Upper lobe of left lung (tissue), 6 donors: ENCODE measurements around the gene LARP6. TPM values are rescaled to one million over a fixed set of nuclear protein-coding genes. Genes with fewer than 3 reads are reported as not detected.
"Not testable (repeated sequence)": the region's sequence is repeated elsewhere in the genome, so short reads cannot be mapped to it uniquely, and the experiment has no call there.

Experiments used
- ATAC-seq, 2 donors: fragments of 200-7000 bp; cut with Tn5 transposase; one replicate each; pipeline ENCODE4 v1.9.1; 2022; ENCODE audit warnings: mild to moderate bottlenecking in 2 of 2, moderate library complexity in 2 of 2; ENCODE audit not compliant: low FRiP score in 2 of 2
- DNase-seq, 2 donors: peaks; one replicate each; pipeline ENCODE4 v3.0.0-alpha.2; 2019 to 2020
- H3K27ac ChIP-seq, 4 donors: fragments of 200-600 bp; sonication (generic); one replicate each; pipeline ENCODE4 v1.5.1; 2016 to 2019
- H3K27me3 ChIP-seq, 4 donors: fragments of 200-600 bp; sonication (generic); one replicate each; pipeline ENCODE4 v1.5.1; 2017 to 2019
- H3K36me3 ChIP-seq, 4 donors: fragments of 200-600 bp; sonication (generic); one replicate each; pipeline ENCODE4 v1.5.1; 2016 to 2019
- H3K4me1 ChIP-seq, 4 donors: fragments of 200-600 bp; sonication (generic); one replicate each; pipeline ENCODE4 v1.5.1; 2018 to 2019
- H3K4me3 ChIP-seq, 4 donors: fragments of 200-600 bp; sonication (generic); one replicate each; pipeline ENCODE4 v1.5.1; 2017 to 2019; ENCODE audit warnings: mild to moderate bottlenecking in 2 of 4, moderate library complexity in 1 of 4
- H3K9me3 ChIP-seq, 4 donors: fragments of 200-600 bp; sonication (generic); one replicate each; pipeline ENCODE4 v1.5.1; 2018 to 2019
- CTCF ChIP-seq, 6 experiments: fragments of 450-650 bp in 4 of 6; fragments of 200-600 bp in 2 of 6; sonication (generic) in 2 of 6; IDR thresholded peaks; one replicate each; pipeline ENCODE4 v1.5.1; 2016 to 2019; ENCODE audit warnings: antibody characterized with exemption in 6 of 6
- EP300 ChIP-seq, 4 donors: sonication (generic); formaldehyde crosslinking; IDR thresholded peaks; one replicate each; pipeline ENCODE4 v1.5.1; 2017; ENCODE audit warnings: antibody characterized with exemption in 4 of 4, control low read depth in 2 of 4
- POLR2A ChIP-seq, 4 donors: fragments of 450-650 bp; IDR thresholded peaks; one replicate each; pipeline ENCODE4 v1.5.1; 2016 to 2017; ENCODE audit warnings: antibody characterized with exemption in 4 of 4, mild to moderate bottlenecking in 2 of 4
- POLR2AphosphoS5 ChIP-seq, 2 donors: sonication (generic); formaldehyde crosslinking; IDR thresholded peaks; one replicate each; pipeline ENCODE4 v1.5.1; 2017; ENCODE audit warnings: antibody characterized with exemption in 2 of 2
- WGBS, 2 donors: methylation state at CpG; one replicate each; pipeline ENCODE4 v1.1.5; 2017 to 2018; 5-methylcytosine and 5-hydroxymethylcytosine counted together
- total RNA-seq, 6 donors: library from RNA; depleted of rRNA in 4 of 6; stranded (reverse); fragments of >200 nt in 4 of 6; gene quantifications; one replicate each; pipeline versions ENCODE4 v1.1.0 to v1.2.1, GENCODE V29; 2016 to 2021
- donor health status: DM: no; HTN: no; CAD: no; lungs with moderate emphysema.
- donor health status: DM: no; HTN: yes; CAD: no; lungs with severe emphysema.

Gene LARP6
- total RNA-seq, 6 donors from 2014 or later = 1.0 to 12.0 (median 5.2) TPM

DNA sequence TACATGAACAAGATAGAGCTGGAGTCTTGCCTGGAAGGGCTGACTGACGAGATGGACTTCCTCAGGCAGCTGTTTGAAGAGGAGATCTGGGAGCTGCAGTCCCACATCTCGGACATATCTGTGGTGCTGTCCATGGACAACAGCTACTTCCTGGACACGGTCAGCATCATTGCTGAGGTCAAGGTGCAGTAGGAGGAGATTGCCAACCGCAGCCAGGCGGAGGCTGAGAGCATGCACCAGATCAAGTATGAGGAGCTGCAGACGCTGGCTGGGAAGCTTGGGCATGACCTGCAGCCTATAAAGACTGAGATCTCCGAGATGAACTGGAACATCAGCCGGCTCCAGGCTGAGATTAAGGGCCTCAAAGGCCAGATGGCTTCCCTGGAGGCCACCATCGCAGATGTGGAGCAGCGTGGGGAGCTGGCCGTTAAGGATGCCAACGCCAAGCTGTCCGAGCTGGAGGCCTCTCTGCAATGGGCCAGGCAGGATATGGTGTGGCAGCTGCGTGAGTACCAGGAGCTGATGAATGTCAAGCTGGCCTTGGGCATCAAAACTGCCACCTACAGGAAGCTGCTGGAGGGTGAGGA is 5.5 kb upstream of the LARP6 start:
- H3K27ac ChIP-seq = no peak overlapping the region
- H3K36me3 ChIP-seq = no peaks in the 10 kb centered on the region
- no peaks in the 10 kb centered on the region for H3K9me3 ChIP-seq
- H3K4me3 ChIP-seq = no peak overlapping the region
- H3K4me1 ChIP-seq = peaks cover 3 to 22% (median 6%) of the 10 kb centered on the region in 4 donors
- DNase-seq = no peak
- WGBS, 2 donors = 87 to 94% methylated on average over 14 of the region's 14 CpGs
- TF ChIP-seq POLR2A (IDR thresholded peaks at IDR 0.05) (no peak), CTCF (IDR thresholded peaks at IDR 0.05) (no peak), POLR2AphosphoS5 (IDR thresholded peaks at IDR 0.05) (no peak), EP300 (IDR thresholded peaks at IDR 0.05) (no peak)
- H3K27me3 ChIP-seq = peaks cover 0 to 2% (median under 1%) of the 10 kb centered on the region in 4 donors
- no peak for ATAC-seq

- DNase-seq = peak in 1 of 2 donors; percentile 49
- not testable (repeated sequence) for H3K9me3 ChIP-seq, H3K36me3 ChIP-seq, H3K4me3 ChIP-seq, ATAC-seq, H3K27me3 ChIP-seq
- Histone ChIP-seq H3K27ac (peak overlapping the region in 2 of 4 donors; percentile 16 to 63), H3K4me1 (peaks cover 3 to 26% (median 7%) of the 10 kb centered on the region in 4 donors)
- 90 to 94% methylated on average over 9 of the region's 9 CpGs for WGBS, 2 donors
- TF ChIP-seq POLR2AphosphoS5 (IDR thresholded peaks at IDR 0.05) = peak in 1 of 2 donors; percentile 30
- TF ChIP-seq EP300 (IDR thresholded peaks at IDR 0.05) = peak in 1 of 4 donors; percentile 52
Measured at GRCh38 chr15:70858614-70859321, 4.8 kb upstream of the LARP6 start.

- no peak for TF ChIP-seq CTCF (IDR thresholded peaks at IDR 0.05)
- no peak for TF ChIP-seq EP300 (IDR thresholded peaks at IDR 0.05)
- TF ChIP-seq POLR2AphosphoS5 (IDR thresholded peaks at IDR 0.05) = no peak
- no peak for TF ChIP-seq POLR2A (IDR thresholded peaks at IDR 0.05)
- H3K36me3 ChIP-seq = no peaks in the 10 kb centered on the region
- H3K9me3 ChIP-seq = no peaks in the 10 kb centered on the region
- H3K27me3 ChIP-seq = peaks cover 0 to 13% (median 9%) of the 10 kb centered on the region in 4 donors
- ATAC-seq (no peak), DNase-seq (no peak)
- peaks cover 4 to 31% (median 15%) of the 10 kb centered on the region in 4 donors for H3K4me1 ChIP-seq
- WGBS, 2 donors = 79 to 84% methylated on average over 3 of the region's 3 CpGs
- no peak overlapping the region for H3K4me3 ChIP-seq
- H3K27ac ChIP-seq = peak overlapping the region; percentile 48 to 73 (median 64)
Measured at GRCh38 chr15:70857562-70858285, 3.8 kb upstream of the LARP6 start.

DNA sequence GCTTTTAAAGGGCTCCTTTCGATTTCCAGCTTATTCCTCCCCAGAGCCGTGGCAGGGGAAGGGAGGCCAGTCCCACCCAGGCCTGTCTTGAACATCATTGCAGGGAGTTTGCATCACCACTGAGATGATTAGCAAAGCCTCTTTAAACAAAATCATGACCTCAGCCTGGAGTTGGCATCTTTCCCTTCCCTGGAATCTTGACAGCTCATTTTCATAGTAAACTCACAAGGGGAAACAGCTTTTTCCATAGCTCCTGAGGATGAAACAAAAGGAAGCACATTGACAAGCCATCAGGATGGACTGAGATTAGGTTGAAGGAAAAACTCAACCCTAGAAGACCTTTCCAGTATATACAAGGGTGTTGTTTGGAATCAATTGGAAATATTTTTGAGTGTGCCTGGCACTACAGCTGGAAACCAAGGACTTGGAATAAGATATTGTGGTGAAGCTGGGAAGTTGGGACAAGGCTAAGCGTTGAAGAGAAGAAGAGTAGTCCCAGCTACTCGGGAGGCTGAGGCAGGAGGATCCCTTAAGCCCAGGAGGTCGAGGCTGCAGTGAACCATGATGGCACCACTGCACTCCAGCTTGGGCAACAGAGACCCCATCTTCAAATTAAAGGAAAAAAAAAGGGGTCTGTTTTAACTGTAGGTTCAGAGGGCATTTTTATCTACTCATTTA is 3.1 kb upstream of the LARP6 start:
- 57 to 64% methylated on average over 5 of the region's 5 CpGs for WGBS, 2 donors
- no peaks in the 10 kb centered on the region for H3K9me3 ChIP-seq
- H3K4me3 ChIP-seq = no peak overlapping the region
- no peaks in the 10 kb centered on the region for H3K36me3 ChIP-seq
- peak; percentile 77 to 78 for TF ChIP-seq POLR2AphosphoS5 (IDR thresholded peaks at IDR 0.05)
- TF ChIP-seq POLR2A (IDR thresholded peaks at IDR 0.05) = no peak
- peak in 3 of 4 donors; percentile 32 to 76 (median 75) for TF ChIP-seq EP300 (IDR thresholded peaks at IDR 0.05)
- no peak for TF ChIP-seq CTCF (IDR thresholded peaks at IDR 0.05)
- DNase-seq (peak in 1 of 2 donors; percentile 46), ATAC-seq (peak; percentile 83 to 85)
- peak overlapping the region; percentile 65 to 78 (median 72) for H3K27ac ChIP-seq
- peaks cover 0 to 13% (median 9%) of the 10 kb centered on the region in 4 donors for H3K27me3 ChIP-seq
- peaks cover 9 to 31% (median 16%) of the 10 kb centered on the region in 4 donors for H3K4me1 ChIP-seq
